H9 (cell line): ENCODE measurements around the gene SWSAP1. TPM values are rescaled to one million over a fixed set of nuclear protein-coding genes. Genes with fewer than 3 reads are reported as not detected.

Source experiments
- DNase-seq: peaks from one replicate; pipeline ENCODE4 v3.0.0-alpha.2; 2017
- H2AFZ ChIP-seq: one replicate; pipeline ENCODE4 v1.6.1; 2013; ENCODE audit warnings: mild to moderate bottlenecking, low read length, control low read depth, moderate library complexity
- H2AK5ac ChIP-seq: 2 replicates; pipeline ENCODE4 v1.6.1; 2013; ENCODE audit warnings: low read length, control low read depth, mixed read lengths; ENCODE audit not compliant: insufficient read length
- H2BK120ac ChIP-seq: one replicate; pipeline ENCODE4 v1.6.1; 2013; ENCODE audit warnings: low read depth, mild to moderate bottlenecking, low read length, control low read depth, inconsistent platforms; ENCODE audit not compliant: poor library complexity, severe bottlenecking
- H2BK12ac ChIP-seq: 2 replicates; pipeline ENCODE4 v1.6.1; 2013; ENCODE audit warnings: low read length, control low read depth, mixed read lengths, low read depth; ENCODE audit not compliant: insufficient read length
- H2BK15ac ChIP-seq: 2 replicates; pipeline ENCODE4 v1.6.1; 2013; ENCODE audit warnings: low read depth, low read length, control low read depth
- H2BK20ac ChIP-seq: one replicate; pipeline ENCODE4 v1.6.1; 2013; ENCODE audit warnings: low read depth, mild to moderate bottlenecking, low read length, control low read depth, inconsistent platforms; ENCODE audit not compliant: poor library complexity, severe bottlenecking
- H2BK5ac ChIP-seq: 2 replicates; pipeline ENCODE4 v1.6.1; 2013; ENCODE audit warnings: low read length, control low read depth, mixed read lengths; ENCODE audit not compliant: insufficient read length
- H3K14ac ChIP-seq: 2 replicates; pipeline ENCODE4 v1.6.1; 2013; ENCODE audit warnings: low read length, control low read depth; ENCODE audit not compliant: insufficient read depth
- H3K18ac ChIP-seq: 2 replicates; pipeline ENCODE4 v1.6.1; 2013; ENCODE audit warnings: low read depth, mild to moderate bottlenecking, mixed read lengths, low read length, control low read depth; ENCODE audit not compliant: insufficient read length
- H3K23ac ChIP-seq: 2 replicates; pipeline ENCODE4 v1.6.1; 2013; ENCODE audit warnings: low read length, control low read depth, mixed read lengths, low read depth; ENCODE audit not compliant: insufficient read length
- H3K23me2 ChIP-seq: 2 replicates; pipeline ENCODE4 v1.6.1; 2013; ENCODE audit warnings: low read depth, mild to moderate bottlenecking, mixed read lengths, low read length, control low read depth; ENCODE audit not compliant: insufficient read length, poor library complexity, severe bottlenecking
- H3K27ac ChIP-seq: 2 replicates; pipeline ENCODE4 v1.5.1; 2013; ENCODE audit warnings: low read length, control low read depth, mixed read lengths, low read depth; ENCODE audit not compliant: insufficient read length
- H3K27me3 ChIP-seq: 2 replicates; pipeline ENCODE4 v1.6.1; 2013; ENCODE audit warnings: low read length, control low read depth, inconsistent platforms; ENCODE audit not compliant: insufficient read depth
- H3K4ac ChIP-seq: 2 replicates; pipeline ENCODE4 v1.6.1; 2013; ENCODE audit warnings: low read depth, mild to moderate bottlenecking, control low read depth, inconsistent platforms, low read length, moderate library complexity
- H3K4me1 ChIP-seq: 2 replicates; pipeline ENCODE4 v1.6.1; 2013; ENCODE audit warnings: low read length, control low read depth, inconsistent platforms; ENCODE audit not compliant: insufficient read depth
- H3K4me2 ChIP-seq: 2 replicates; pipeline ENCODE4 v1.6.1; 2013; ENCODE audit warnings: low read length, control low read depth, mixed read lengths; ENCODE audit not compliant: insufficient read length, insufficient read depth
- H3K56ac ChIP-seq: 2 replicates; pipeline ENCODE4 v1.6.1; 2013; ENCODE audit warnings: low read depth, mild to moderate bottlenecking, mixed read lengths, low read length, control low read depth; ENCODE audit not compliant: insufficient read length
- H3K79me1 ChIP-seq: 2 replicates; pipeline ENCODE4 v1.6.1; 2013; ENCODE audit warnings: low read depth, mild to moderate bottlenecking, moderate library complexity, low read length, control low read depth, inconsistent platforms; ENCODE audit not compliant: insufficient read depth, poor library complexity, severe bottlenecking
- H3K79me2 ChIP-seq: 2 replicates; pipeline ENCODE4 v1.6.1; 2013; ENCODE audit warnings: low read length, control low read depth, inconsistent platforms; ENCODE audit not compliant: insufficient read depth
- H3K9ac ChIP-seq: 2 replicates; pipeline ENCODE4 v1.6.1; 2013; ENCODE audit warnings: low read length, control low read depth, mixed read lengths; ENCODE audit not compliant: insufficient read length; ENCODE audit errors: extremely low read depth
- H3K9me3 ChIP-seq: one replicate; pipeline ENCODE4 v1.6.1; 2013; ENCODE audit warnings: low read depth, low read length, inconsistent platforms; ENCODE audit not compliant: control insufficient read depth
- H3T11ph ChIP-seq: one replicate; pipeline ENCODE4 v1.6.1; 2013; ENCODE audit warnings: mild to moderate bottlenecking, low read length, control low read depth, inconsistent platforms
- H4K20me1 ChIP-seq: one replicate; pipeline ENCODE4 v1.6.1; 2013; ENCODE audit not compliant: control insufficient read depth, insufficient read length, insufficient read depth
- H4K5ac ChIP-seq: 2 replicates; pipeline ENCODE4 v1.6.1; 2013; ENCODE audit warnings: low read depth, mild to moderate bottlenecking, mixed read lengths, low read length, control low read depth; ENCODE audit not compliant: insufficient read length
- H4K8ac ChIP-seq: replicated peaks from 2 replicates; pipeline ENCODE4 v1.6.1; 2013; ENCODE audit warnings: low read length, control low read depth, mixed read lengths, low read depth; ENCODE audit not compliant: insufficient read length
- H4K91ac ChIP-seq: 2 replicates; pipeline ENCODE4 v1.6.1; 2013; ENCODE audit warnings: low read depth, mild to moderate bottlenecking, moderate library complexity, mixed read lengths, low read length, control low read depth; ENCODE audit not compliant: insufficient read length
- H3K27ac Mint-ChIP-seq, 3 experiments: 2 replicates in 2 of 3; 3 replicates in 1 of 3; pipeline ENCODE4 v1.8.0; 2020 to 2021; ENCODE audit warnings: mixed read lengths in 3 of 3, mild to moderate bottlenecking in 1 of 3, moderate library complexity in 1 of 3
- H3K27me3 Mint-ChIP-seq: 2 replicates; pipeline ENCODE4 v1.8.0; 2021; ENCODE audit warnings: low read depth, mild to moderate bottlenecking, moderate library complexity, mixed read lengths
- H3K36me3 Mint-ChIP-seq, 3 experiments: 2 replicates in 2 of 3; 3 replicates in 1 of 3; pipeline ENCODE4 v1.8.0; 2020 to 2021; ENCODE audit warnings: low read depth in 3 of 3, mixed read lengths in 3 of 3; ENCODE audit not compliant: insufficient read depth in 1 of 3
- H3K4me1 Mint-ChIP-seq, 2 experiments: 2 replicates each; pipeline ENCODE4 v1.8.0; 2020; ENCODE audit warnings: mixed read lengths in 2 of 2
- H3K4me3 Mint-ChIP-seq, 2 experiments: 2 replicates in 1 of 2; 3 replicates in 1 of 2; pipeline ENCODE4 v1.8.0; 2020 to 2021; ENCODE audit warnings: mild to moderate bottlenecking in 2 of 2, mixed read lengths in 2 of 2, moderate library complexity in 1 of 2
- H3K9me3 Mint-ChIP-seq, 2 experiments: 2 replicates in 1 of 2; 3 replicates in 1 of 2; pipeline ENCODE4 v1.8.0; 2020; ENCODE audit warnings: mild to moderate bottlenecking in 2 of 2, mixed read lengths in 2 of 2, moderate library complexity in 1 of 2
- WGBS: extraction: QIAGEN DNeasy Blood & Tissue Kit; methylation state at CpG from one replicate; pipeline ENCODE4 v1.1.7; 2013; ENCODE audit warnings: missing lambda C conversion rate, low lambda C conversion rate, mixed read lengths; ENCODE audit not compliant: insufficient read length; ENCODE audit errors: extremely low coverage; 5-methylcytosine and 5-hydroxymethylcytosine counted together
- total RNA-seq: library from RNA; stranded (reverse); gene quantifications from 2 replicates; pipeline ENCODE4 v1.2.1, GENCODE V29; 2021
- TF ChIP-seq, protein P1 (sequence below): fragments of 200-600 bp; sonication (generic); conservative IDR thresholded peaks from 3 replicates; pipeline ENCODE4 v1.8.0; 2021; ENCODE audit warnings: antibody characterized with exemption, mild to moderate bottlenecking

Gene SWSAP1
- total RNA-seq, 1 experiment from 2014 or later, result 3.8 TPM

GRCh38 chr19:11342429-11342828 is 32.0 kb upstream of the SWSAP1 start:
- Histone ChIP-seq H2BK15ac (no peak overlapping the region), H3K79me2 (no peaks in the 10 kb centered on the region), H2BK5ac (no peak overlapping the region), H2BK120ac (no peak overlapping the region), H3K4me1 (no peaks in the 10 kb centered on the region; the same call in 1 of the 2 replicates), H3T11ph (no peak overlapping the region), H2BK12ac (no peak overlapping the region), H2AK5ac (no peak overlapping the region), H3K27me3 (no peaks in the 10 kb centered on the region), H3K9me3 (no peaks in the 10 kb centered on the region), H3K9ac (no peak overlapping the region), H4K91ac (no peak overlapping the region), H3K27ac (no peak overlapping the region), H3K4ac (no peak overlapping the region), H2AFZ (no peak overlapping the region), H4K8ac (no peak overlapping the region), H3K23me2 (peaks cover 16% of the 10 kb centered on the region), H3K18ac (no peak overlapping the region), H2BK20ac (no peak overlapping the region), H4K20me1 (no peaks in the 10 kb centered on the region), H3K4me2 (no peak overlapping the region), H4K5ac (no peak overlapping the region), H3K79me1 (no peaks in the 10 kb centered on the region), H3K14ac (no peak overlapping the region), H3K56ac (no peak overlapping the region), H3K23ac (no peak overlapping the region)
- Mint-ChIP-seq H3K4me3 (no peak overlapping the region), H3K9me3 (no peaks in the 10 kb centered on the region), H3K27me3 (peaks cover 3% of the 10 kb centered on the region; the same call in 1 of the 2 replicates), H3K36me3 (peaks cover 0 to 15% (median 5%) of the 10 kb centered on the region in 3 experiments; a peak in 5 of 7 replicates), H3K4me1 (peaks cover 22 to 25% of the 10 kb centered on the region in 2 experiments), H3K27ac (no peak overlapping the region)
- TF ChIP-seq, protein P1, sequence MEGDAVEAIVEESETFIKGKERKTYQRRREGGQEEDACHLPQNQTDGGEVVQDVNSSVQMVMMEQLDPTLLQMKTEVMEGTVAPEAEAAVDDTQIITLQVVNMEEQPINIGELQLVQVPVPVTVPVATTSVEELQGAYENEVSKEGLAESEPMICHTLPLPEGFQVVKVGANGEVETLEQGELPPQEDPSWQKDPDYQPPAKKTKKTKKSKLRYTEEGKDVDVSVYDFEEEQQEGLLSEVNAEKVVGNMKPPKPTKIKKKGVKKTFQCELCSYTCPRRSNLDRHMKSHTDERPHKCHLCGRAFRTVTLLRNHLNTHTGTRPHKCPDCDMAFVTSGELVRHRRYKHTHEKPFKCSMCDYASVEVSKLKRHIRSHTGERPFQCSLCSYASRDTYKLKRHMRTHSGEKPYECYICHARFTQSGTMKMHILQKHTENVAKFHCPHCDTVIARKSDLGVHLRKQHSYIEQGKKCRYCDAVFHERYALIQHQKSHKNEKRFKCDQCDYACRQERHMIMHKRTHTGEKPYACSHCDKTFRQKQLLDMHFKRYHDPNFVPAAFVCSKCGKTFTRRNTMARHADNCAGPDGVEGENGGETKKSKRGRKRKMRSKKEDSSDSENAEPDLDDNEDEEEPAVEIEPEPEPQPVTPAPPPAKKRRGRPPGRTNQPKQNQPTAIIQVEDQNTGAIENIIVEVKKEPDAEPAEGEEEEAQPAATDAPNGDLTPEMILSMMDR, result no peak
- WGBS, result no CpG with 5 or more reads among the region's 3 CpGs
- no peak for DNase-seq
